Measurements from ENCODE around the gene STK24.

Gene STK24

GRCh38 chr13:98406971-98407370 lies 169.9 kb downstream of the STK24 start:
- no peak for DNase-seq (ENCODE audit: low read depth)

- no peak for DNase-seq (ENCODE audit: low read depth)
Measured at GRCh38 chr13:98406427-98406826, 170.5 kb downstream of the STK24 start.

- DNase-seq (ENCODE audit: low read depth), result no peak
Measured at GRCh38 chr13:98405690-98406344, 171.1 kb downstream of the STK24 start.

GRCh38 chr13:98405107-98405571 lies 171.8 kb downstream of the STK24 start:
- DNase-seq (ENCODE audit: low read depth), result no peak

GRCh38 chr13:98403076-98403475 lies 173.8 kb downstream of the STK24 start:
- no peak for DNase-seq (ENCODE audit: low read depth)

- no peak for DNase-seq (ENCODE audit: low read depth)
Measured at GRCh38 chr13:98401934-98402333, 175.0 kb downstream of the STK24 start.

- DNase-seq (ENCODE audit: low read depth), result no peak
Measured at GRCh38 chr13:98399756-98400155, 177.2 kb downstream of the STK24 start.

- no peak for DNase-seq (ENCODE audit: low read depth)
Measured at GRCh38 chr13:98398581-98398980, 178.3 kb downstream of the STK24 start.

GRCh38 chr13:98397861-98398260 lies 179.0 kb downstream of the STK24 start:
- no peak for DNase-seq (ENCODE audit: low read depth)

- no peak for DNase-seq (ENCODE audit: low read depth)
Measured at GRCh38 chr13:98397221-98397620, 179.7 kb downstream of the STK24 start.

- no peak for DNase-seq (ENCODE audit: low read depth)
Measured at GRCh38 chr13:98396071-98396710, 180.7 kb downstream of the STK24 start.
